Breast epithelium (tissue), 4 donors: ENCODE results near the gene NADSYN1. TPM values are rescaled to one million over a fixed set of nuclear protein-coding genes. Genes with fewer than 3 reads are reported as not detected.

Experiments
- DNase-seq, 2 donors: peaks; one replicate each; pipeline ENCODE4 v3.0.0-alpha.2; 2019; ENCODE audit warnings: low spot score in 2 of 2
- H3K27ac ChIP-seq, 2 donors: fragments of 200-600 bp; sonication (generic) in 1 of 2; one replicate each; pipeline ENCODE4 v1.5.1; 2016 to 2019; ENCODE audit warnings: mild to moderate bottlenecking in 1 of 2
- H3K27me3 ChIP-seq, 2 donors: fragments of 200-600 bp; sonication (generic) in 1 of 2; one replicate each; pipeline versions ENCODE4 v1.5.1 to v1.6.0; 2017 to 2019; ENCODE audit warnings: control low read depth in 1 of 2, mild to moderate bottlenecking in 1 of 2
- H3K36me3 ChIP-seq: fragments of 200-600 bp; one replicate; pipeline ENCODE4 v1.5.1; 2019
- H3K4me1 ChIP-seq, 2 donors: fragments of 200-600 bp; sonication (generic); one replicate each; pipeline ENCODE4 v1.5.1; 2016 to 2019; ENCODE audit warnings: control low read depth in 1 of 2
- H3K4me3 ChIP-seq, 3 donors: fragments of 200-600 bp; sonication (generic); 1 replicate in 2 of 3; 2 replicates in 1 of 3; pipeline ENCODE4 v1.5.1; 2016 to 2019; ENCODE audit warnings: mild to moderate bottlenecking in 3 of 3, moderate library complexity in 2 of 3
- H3K9me3 ChIP-seq, 2 donors: fragments of 200-600 bp; sonication (generic) in 1 of 2; one replicate each; pipeline ENCODE4 v1.5.1; 2016 to 2019; ENCODE audit warnings: control low read depth in 1 of 2
- POLR2A ChIP-seq: fragments of 450-650 bp; IDR thresholded peaks from one replicate; pipeline ENCODE4 v1.6.1; 2016; ENCODE audit warnings: antibody characterized with exemption, mild to moderate bottlenecking, moderate library complexity
- POLR2AphosphoS5 ChIP-seq, 3 donors: sonication (generic); formaldehyde crosslinking; IDR thresholded peaks; one replicate each; pipeline ENCODE4 v1.6.1; 2017; ENCODE audit warnings: antibody characterized with exemption in 3 of 3
- intact Hi-C: fragments of 100-400 bp; cut with DNase I; formaldehyde crosslinking; loops from one replicate; pipeline ENCODE4 v1.15.1; 2023; ENCODE audit warnings: low total_unique reads
- total RNA-seq, 3 donors: library from RNA; depleted of rRNA; stranded (reverse); fragments of >200 nt; gene quantifications; one replicate each; pipeline ENCODE4 v1.1.0, GENCODE V29; 2016
- TF ChIP-seq, protein P1 (sequence below), 3 donors: fragments of 450-650 bp; IDR thresholded peaks; one replicate each; pipeline ENCODE4 v1.5.1; 2016 to 2017; ENCODE audit warnings: antibody characterized with exemption in 3 of 3, mild to moderate bottlenecking in 3 of 3, moderate library complexity in 3 of 3

NADSYN1 gene
- total RNA-seq, 3 donors from 2014 or later, result 58.6 to 83.6 (median 70.5) TPM

DNA sequence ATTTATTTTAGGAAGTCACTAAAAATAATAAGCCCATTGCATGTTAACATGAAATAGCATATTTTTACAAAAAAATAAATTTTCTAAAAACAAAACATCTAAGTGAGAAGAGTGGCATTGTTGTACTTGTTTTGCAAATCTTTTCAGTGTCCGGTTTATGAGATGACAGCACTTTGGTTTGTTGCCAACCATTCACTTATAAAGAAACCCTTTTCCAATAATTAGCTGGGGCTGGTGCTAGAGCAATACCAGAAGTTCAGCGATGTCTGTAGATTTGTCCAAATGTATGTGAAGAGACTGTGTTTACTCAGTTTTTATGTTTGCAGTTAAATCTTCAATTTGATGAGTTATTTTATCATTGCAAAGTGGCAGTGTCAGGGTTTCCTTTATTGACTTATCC, 52.0 kb downstream of the NADSYN1 start:
- TF ChIP-seq POLR2A (no peak), POLR2AphosphoS5 (IDR thresholded peaks at IDR 0.05) (no peak)
- TF ChIP-seq, protein P1, sequence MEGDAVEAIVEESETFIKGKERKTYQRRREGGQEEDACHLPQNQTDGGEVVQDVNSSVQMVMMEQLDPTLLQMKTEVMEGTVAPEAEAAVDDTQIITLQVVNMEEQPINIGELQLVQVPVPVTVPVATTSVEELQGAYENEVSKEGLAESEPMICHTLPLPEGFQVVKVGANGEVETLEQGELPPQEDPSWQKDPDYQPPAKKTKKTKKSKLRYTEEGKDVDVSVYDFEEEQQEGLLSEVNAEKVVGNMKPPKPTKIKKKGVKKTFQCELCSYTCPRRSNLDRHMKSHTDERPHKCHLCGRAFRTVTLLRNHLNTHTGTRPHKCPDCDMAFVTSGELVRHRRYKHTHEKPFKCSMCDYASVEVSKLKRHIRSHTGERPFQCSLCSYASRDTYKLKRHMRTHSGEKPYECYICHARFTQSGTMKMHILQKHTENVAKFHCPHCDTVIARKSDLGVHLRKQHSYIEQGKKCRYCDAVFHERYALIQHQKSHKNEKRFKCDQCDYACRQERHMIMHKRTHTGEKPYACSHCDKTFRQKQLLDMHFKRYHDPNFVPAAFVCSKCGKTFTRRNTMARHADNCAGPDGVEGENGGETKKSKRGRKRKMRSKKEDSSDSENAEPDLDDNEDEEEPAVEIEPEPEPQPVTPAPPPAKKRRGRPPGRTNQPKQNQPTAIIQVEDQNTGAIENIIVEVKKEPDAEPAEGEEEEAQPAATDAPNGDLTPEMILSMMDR (IDR thresholded peaks at IDR 0.05), result no peak
- DNase-seq, result no peak
- Histone ChIP-seq H3K4me1 (no peaks in the 10 kb centered on the region), H3K9me3 (peaks cover 18 to 30% of the 10 kb centered on the region in 2 donors), H3K4me3 (no peak overlapping the region), H3K36me3 (no peaks in the 10 kb centered on the region), H3K27me3 (no peaks in the 10 kb centered on the region), H3K27ac (no peak overlapping the region)
- intact Hi-C loops, result no loop called here

DNA sequence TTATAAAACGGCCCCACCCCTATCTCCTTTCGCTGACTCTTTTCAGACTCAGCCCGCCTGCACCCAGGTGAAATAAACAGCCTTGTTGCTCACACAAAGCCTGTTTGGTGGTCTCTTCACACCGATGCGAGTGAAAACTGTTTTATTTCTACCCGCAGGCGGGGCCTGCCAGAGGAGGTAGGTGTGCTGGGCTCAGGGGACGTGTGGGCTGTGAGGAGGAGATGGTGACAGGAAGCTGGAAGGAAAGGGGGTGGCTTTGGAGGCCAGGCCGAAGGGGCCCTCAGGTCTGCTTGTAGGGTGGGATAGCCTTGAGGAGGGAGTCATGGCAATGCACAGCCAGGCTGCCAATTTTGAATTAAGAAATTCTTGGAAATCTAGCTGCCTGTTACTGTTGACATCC, 52.8 kb downstream of the NADSYN1 start:
- no peak for DNase-seq
- TF ChIP-seq POLR2AphosphoS5 (IDR thresholded peaks at IDR 0.05) (no peak), POLR2A (no peak)
- TF ChIP-seq, protein P1 (IDR thresholded peaks at IDR 0.05), result no peak
- Histone ChIP-seq H3K27me3 (no peaks in the 10 kb centered on the region), H3K36me3 (no peaks in the 10 kb centered on the region), H3K9me3 (peaks cover 21 to 38% of the 10 kb centered on the region in 2 donors), H3K4me1 (no peaks in the 10 kb centered on the region), H3K27ac (no peak overlapping the region), H3K4me3 (no peak overlapping the region)
- intact Hi-C loops, result no loop called here

DNA sequence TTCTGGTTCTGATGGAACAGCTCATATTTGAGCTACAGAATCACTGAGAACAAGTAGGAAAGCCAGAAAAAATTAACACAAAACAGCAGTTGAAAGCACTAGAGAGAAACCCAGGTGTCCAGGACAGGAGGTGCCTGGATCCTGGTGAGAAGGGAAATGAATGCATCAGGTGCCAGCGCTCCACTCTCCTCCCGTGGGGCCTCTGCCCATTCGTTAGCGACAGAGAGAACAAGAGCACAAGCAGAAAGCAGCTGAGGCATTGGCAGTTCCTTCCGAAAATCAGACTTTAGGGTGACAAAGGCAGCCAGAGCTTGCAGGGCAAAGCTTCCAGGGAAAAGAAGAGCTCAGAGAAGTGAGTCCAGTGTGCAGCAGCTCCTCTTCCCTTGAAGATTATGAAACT, 54.1 kb downstream of the NADSYN1 start:
- H3K4me1 ChIP-seq, result no peaks in the 10 kb centered on the region
- TF ChIP-seq POLR2AphosphoS5 (IDR thresholded peaks at IDR 0.05) (no peak), POLR2A (no peak)
- TF ChIP-seq, protein P1 (IDR thresholded peaks at IDR 0.05), result no peak
- no peaks in the 10 kb centered on the region for H3K36me3 ChIP-seq
- DNase-seq, result peak in 1 of 2 donors; percentile 30
- no peak overlapping the region for H3K4me3 ChIP-seq
- no peaks in the 10 kb centered on the region for H3K27me3 ChIP-seq
- H3K9me3 ChIP-seq, result peaks cover 32 to 39% of the 10 kb centered on the region in 2 donors
- intact Hi-C loops, result no loop called here
- H3K27ac ChIP-seq, result no peak overlapping the region

DNA sequence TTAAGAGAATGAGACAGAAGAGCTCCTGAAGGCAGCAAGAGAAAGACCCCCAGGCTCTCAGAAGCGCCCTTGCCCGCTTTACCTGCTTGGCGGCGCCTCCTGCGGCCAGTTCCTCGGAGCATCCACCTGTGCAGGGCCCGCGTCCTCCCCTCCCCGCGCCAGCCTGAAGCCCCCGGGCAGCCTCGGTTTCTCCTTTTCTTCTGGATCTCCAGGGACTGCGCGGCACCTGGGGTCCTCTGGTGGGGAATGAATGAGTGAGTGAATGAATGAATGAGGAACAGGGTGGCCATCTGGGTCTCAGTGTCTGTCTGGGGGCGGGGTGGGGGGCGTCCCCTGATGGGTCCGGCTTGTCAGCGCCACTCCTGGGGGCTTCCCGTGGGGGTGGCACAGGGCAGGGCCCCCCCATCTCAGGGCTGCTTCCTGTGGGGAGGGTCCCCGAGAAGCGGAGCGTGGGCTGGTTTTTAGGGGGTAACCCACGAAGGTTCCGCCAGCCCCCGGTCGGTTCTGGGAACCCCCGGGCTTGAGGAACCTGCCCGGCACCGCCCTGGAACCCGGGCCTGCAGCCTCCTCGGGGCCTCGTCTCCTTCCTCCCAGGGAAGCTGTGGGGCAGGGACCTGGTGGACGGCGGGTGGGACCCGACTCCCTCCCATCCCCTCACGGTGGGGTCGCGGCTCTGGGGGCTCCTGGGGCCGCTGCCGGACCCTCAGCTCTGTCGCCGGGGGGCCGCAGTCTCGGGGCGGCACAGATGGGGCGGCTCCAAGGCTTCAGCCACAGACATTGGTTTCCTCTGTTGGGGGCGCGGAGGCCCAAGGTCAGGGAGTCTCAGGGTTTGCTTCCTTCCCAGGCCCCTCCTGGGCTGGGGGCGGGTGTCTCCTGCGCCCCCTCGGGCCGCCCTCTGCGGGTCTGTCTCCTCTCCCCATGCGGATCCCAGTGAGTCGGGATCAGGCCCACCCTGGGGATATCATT, 65.8 kb downstream of the NADSYN1 start:
- no peak for TF ChIP-seq POLR2A
- TF ChIP-seq POLR2AphosphoS5 (IDR thresholded peaks at IDR 0.05), result no peak
- TF ChIP-seq, protein P1 (IDR thresholded peaks at IDR 0.05), result no peak

DNA sequence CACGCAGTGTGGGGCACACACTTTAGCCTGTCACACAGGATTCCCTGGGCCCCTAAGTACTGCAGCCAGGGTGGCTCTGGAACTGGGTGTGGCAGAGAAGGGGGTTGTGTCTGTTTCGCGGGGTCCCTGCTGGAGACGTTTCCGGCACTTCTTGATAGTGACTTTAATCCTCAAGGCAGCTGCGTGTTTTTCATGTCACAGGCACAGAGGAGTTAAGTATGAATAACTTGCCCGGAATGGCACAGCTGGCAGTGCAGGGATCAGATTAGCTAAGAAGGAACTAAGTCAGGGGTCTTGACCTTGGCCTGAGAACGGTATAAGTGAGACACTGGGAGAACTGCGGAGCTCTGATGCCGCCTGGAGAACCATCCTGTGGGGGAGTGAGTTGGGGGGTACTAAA, 66.5 kb downstream of the NADSYN1 start:
- no peak for DNase-seq
- H3K4me1 ChIP-seq, result no peaks in the 10 kb centered on the region
- TF ChIP-seq, protein P1 (IDR thresholded peaks at IDR 0.05), result no peak
- TF ChIP-seq POLR2AphosphoS5 (IDR thresholded peaks at IDR 0.05) (no peak), POLR2A (no peak)
- intact Hi-C loops, result no loop called here
- H3K9me3 ChIP-seq, result no peaks in the 10 kb centered on the region
- no peaks in the 10 kb centered on the region for H3K36me3 ChIP-seq
- no peaks in the 10 kb centered on the region for H3K27me3 ChIP-seq
- no peak overlapping the region for H3K4me3 ChIP-seq
- no peak overlapping the region for H3K27ac ChIP-seq

More for the DNA sequence above, 65.8 kb downstream of the NADSYN1 start:
- no peak overlapping the region for H3K4me3 ChIP-seq
- no peaks in the 10 kb centered on the region for H3K9me3 ChIP-seq
- H3K27ac ChIP-seq, result no peak overlapping the region
- DNase-seq, result no peak
- intact Hi-C loops, result no loop called here
- H3K36me3 ChIP-seq, result no peaks in the 10 kb centered on the region
- no peaks in the 10 kb centered on the region for H3K27me3 ChIP-seq
- no peaks in the 10 kb centered on the region for H3K4me1 ChIP-seq
